ENCODE measurements around the gene LCLAT1.

The LCLAT1 gene

DNA sequence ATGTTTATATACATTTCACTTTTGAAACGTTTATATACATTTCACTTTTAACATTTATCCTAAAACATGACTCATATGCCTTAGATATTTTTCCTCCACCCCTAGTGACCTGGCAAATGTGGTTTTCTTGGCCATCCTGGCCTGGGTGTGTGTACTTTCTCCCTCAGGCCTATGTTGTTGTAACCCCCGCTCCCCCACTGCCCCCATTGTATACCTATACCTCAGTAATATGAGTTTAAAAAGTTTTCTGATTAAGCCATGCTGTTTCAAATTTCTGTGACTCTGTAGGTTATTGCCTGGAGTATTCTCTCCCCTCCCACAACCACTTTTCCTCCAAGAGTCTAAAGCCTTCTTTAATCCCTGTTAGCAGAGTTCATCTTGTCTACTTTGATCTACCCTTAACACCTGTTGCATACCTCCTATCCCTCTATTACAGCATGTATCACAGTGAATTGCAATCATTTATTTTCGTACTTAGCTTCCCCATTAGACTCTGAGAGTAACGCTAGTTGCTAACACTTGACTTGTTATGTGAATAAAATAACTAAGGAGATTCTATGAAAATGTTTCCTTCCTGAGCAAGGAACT, 67.9 kb downstream of the LCLAT1 start:
- Histone ChIP-seq H3K9ac (ENCODE audit: low read length) (no peak overlapping the region), H3K27me3 (ENCODE audit: control insufficient read depth, insufficient read depth, low read length) (no peaks in the 10 kb centered on the region), H3K9me3 (ENCODE audit: control insufficient read depth, low read length) (no peaks in the 10 kb centered on the region), H3K36me3 (ENCODE audit: control insufficient read depth, insufficient read depth, low read length) (no peaks in the 10 kb centered on the region), H3K4me1 (ENCODE audit: control insufficient read depth, insufficient read depth, low read length) (peaks cover 23% of the 10 kb centered on the region), H3K4me3 (ENCODE audit: low read length) (no peak overlapping the region)

- no peak overlapping the region for H3K9ac ChIP-seq (ENCODE audit: low read length)
- H3K4me3 ChIP-seq (ENCODE audit: low read length) = no peak overlapping the region
- no peaks in the 10 kb centered on the region for H3K36me3 ChIP-seq (ENCODE audit: control insufficient read depth, insufficient read depth, low read length)
- H3K9me3 ChIP-seq (ENCODE audit: control insufficient read depth, low read length) = no peaks in the 10 kb centered on the region
- peaks cover 23% of the 10 kb centered on the region for H3K4me1 ChIP-seq (ENCODE audit: control insufficient read depth, insufficient read depth, low read length)
- no peaks in the 10 kb centered on the region for H3K27me3 ChIP-seq (ENCODE audit: control insufficient read depth, insufficient read depth, low read length)
Measured at GRCh38 chr2:30516166-30516565, 69.1 kb downstream of the LCLAT1 start.

DNA sequence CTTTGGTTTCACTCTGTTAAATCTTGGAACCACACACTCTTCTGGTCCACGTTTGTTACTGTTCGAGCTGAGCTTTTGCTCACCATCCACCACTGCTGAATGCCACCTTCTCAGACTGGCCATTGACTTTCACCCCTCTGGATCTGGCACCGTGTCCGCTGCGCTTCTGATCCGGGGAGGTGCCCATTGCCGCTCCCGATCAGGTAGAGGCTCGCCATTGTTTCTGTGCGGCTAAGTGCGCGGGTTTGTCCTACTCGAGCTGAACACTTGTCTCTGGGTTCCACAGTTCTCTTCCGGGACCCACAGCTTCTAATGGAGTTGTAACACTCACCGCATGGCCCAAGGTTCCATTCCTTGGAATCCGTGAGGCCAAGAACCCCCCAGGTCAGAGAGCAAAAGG, 72.8 kb downstream of the LCLAT1 start:
- Histone ChIP-seq H3K36me3 (ENCODE audit: control insufficient read depth, insufficient read depth, low read length) (no peaks in the 10 kb centered on the region), H3K4me3 (ENCODE audit: low read length) (no peak overlapping the region), H3K4me1 (ENCODE audit: control insufficient read depth, insufficient read depth, low read length) (peaks cover 12% of the 10 kb centered on the region), H3K9me3 (ENCODE audit: control insufficient read depth, low read length) (no peaks in the 10 kb centered on the region), H3K27me3 (ENCODE audit: control insufficient read depth, insufficient read depth, low read length) (no peaks in the 10 kb centered on the region), H3K9ac (ENCODE audit: low read length) (no peak overlapping the region)

DNA sequence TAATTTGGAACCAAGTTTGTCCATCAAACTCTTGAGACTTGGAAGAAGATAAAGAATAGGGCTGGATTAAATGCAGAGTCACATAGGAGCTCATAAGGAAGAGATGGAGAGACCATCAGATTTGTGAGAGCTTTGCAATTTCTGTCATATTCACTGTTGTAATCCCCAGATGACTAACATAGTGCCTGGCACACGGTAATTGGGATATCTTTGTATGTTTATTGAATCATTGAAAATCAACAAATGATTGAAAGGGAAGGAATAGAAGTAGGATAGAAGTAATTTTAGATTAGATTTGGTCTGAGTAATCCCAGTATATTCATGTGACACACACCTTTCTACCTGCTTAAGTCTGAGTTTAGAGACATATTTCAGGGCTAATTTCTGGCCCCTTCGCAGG, 75.4 kb downstream of the LCLAT1 start:
- no peak overlapping the region for H3K4me3 ChIP-seq (ENCODE audit: low read length)
- H3K9ac ChIP-seq (ENCODE audit: low read length) = no peak overlapping the region
- H3K27me3 ChIP-seq (ENCODE audit: control insufficient read depth, insufficient read depth, low read length) = no peaks in the 10 kb centered on the region
- no peaks in the 10 kb centered on the region for H3K36me3 ChIP-seq (ENCODE audit: control insufficient read depth, insufficient read depth, low read length)
- H3K9me3 ChIP-seq (ENCODE audit: control insufficient read depth, low read length) = no peaks in the 10 kb centered on the region
- peaks cover 6% of the 10 kb centered on the region for H3K4me1 ChIP-seq (ENCODE audit: control insufficient read depth, insufficient read depth, low read length)

- Histone ChIP-seq H3K9ac (ENCODE audit: low read length) (no peak overlapping the region), H3K4me3 (ENCODE audit: low read length) (no peak overlapping the region), H3K4me1 (ENCODE audit: control insufficient read depth, insufficient read depth, low read length) (no peaks in the 10 kb centered on the region), H3K27me3 (ENCODE audit: control insufficient read depth, insufficient read depth, low read length) (no peaks in the 10 kb centered on the region), H3K9me3 (ENCODE audit: control insufficient read depth, low read length) (no peaks in the 10 kb centered on the region), H3K36me3 (ENCODE audit: control insufficient read depth, insufficient read depth, low read length) (no peaks in the 10 kb centered on the region)
Measured at GRCh38 chr2:30527411-30527810, 80.4 kb downstream of the LCLAT1 start.

GRCh38 chr2:30527859-30528258, 80.8 kb downstream of the LCLAT1 start:
- no peaks in the 10 kb centered on the region for H3K9me3 ChIP-seq (ENCODE audit: control insufficient read depth, low read length)
- no peaks in the 10 kb centered on the region for H3K4me1 ChIP-seq (ENCODE audit: control insufficient read depth, insufficient read depth, low read length)
- H3K36me3 ChIP-seq (ENCODE audit: control insufficient read depth, insufficient read depth, low read length) = no peaks in the 10 kb centered on the region
- no peak overlapping the region for H3K9ac ChIP-seq (ENCODE audit: low read length)
- no peak overlapping the region for H3K4me3 ChIP-seq (ENCODE audit: low read length)
- no peaks in the 10 kb centered on the region for H3K27me3 ChIP-seq (ENCODE audit: control insufficient read depth, insufficient read depth, low read length)

- H3K9me3 ChIP-seq (ENCODE audit: control insufficient read depth, low read length) = no peaks in the 10 kb centered on the region
- H3K4me1 ChIP-seq (ENCODE audit: control insufficient read depth, insufficient read depth, low read length) = no peaks in the 10 kb centered on the region
- H3K36me3 ChIP-seq (ENCODE audit: control insufficient read depth, insufficient read depth, low read length) = no peaks in the 10 kb centered on the region
- H3K9ac ChIP-seq (ENCODE audit: low read length) = no peak overlapping the region
- H3K27me3 ChIP-seq (ENCODE audit: control insufficient read depth, insufficient read depth, low read length) = no peaks in the 10 kb centered on the region
- H3K4me3 ChIP-seq (ENCODE audit: low read length) = no peak overlapping the region
Measured at GRCh38 chr2:30530346-30530745, 83.3 kb downstream of the LCLAT1 start.

DNA sequence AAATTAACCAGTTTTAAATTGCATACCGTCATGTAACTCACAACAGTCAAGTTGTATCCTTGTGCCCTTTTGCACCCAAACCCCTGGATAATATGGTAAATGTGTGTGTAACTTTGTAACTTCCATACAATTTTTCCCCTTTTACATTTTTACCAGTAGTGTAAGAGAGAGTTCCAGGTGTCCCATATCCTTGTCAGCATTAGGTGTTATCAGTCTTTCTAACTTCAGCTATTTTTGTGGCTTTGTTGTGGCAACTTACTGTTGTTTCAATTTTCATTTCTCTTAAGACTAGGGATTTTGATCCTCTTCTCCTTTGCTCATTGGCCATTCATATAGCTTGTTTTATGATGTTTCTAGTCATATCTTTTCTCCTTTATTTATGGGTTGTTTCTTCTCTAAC, 94.6 kb downstream of the LCLAT1 start:
- Histone ChIP-seq H3K36me3 (ENCODE audit: control insufficient read depth, insufficient read depth, low read length) (no peaks in the 10 kb centered on the region), H3K9ac (ENCODE audit: low read length) (no peak overlapping the region), H3K9me3 (ENCODE audit: control insufficient read depth, low read length) (no peaks in the 10 kb centered on the region), H3K27me3 (ENCODE audit: control insufficient read depth, insufficient read depth, low read length) (no peaks in the 10 kb centered on the region), H3K4me3 (ENCODE audit: low read length) (no peak overlapping the region), H3K4me1 (ENCODE audit: control insufficient read depth, insufficient read depth, low read length) (no peaks in the 10 kb centered on the region)

GRCh38 chr2:30545875-30546274, 98.8 kb downstream of the LCLAT1 start:
- Histone ChIP-seq H3K9ac (ENCODE audit: low read length) (no peak overlapping the region), H3K4me1 (ENCODE audit: control insufficient read depth, insufficient read depth, low read length) (no peaks in the 10 kb centered on the region), H3K4me3 (ENCODE audit: low read length) (no peak overlapping the region), H3K27me3 (ENCODE audit: control insufficient read depth, insufficient read depth, low read length) (no peaks in the 10 kb centered on the region), H3K36me3 (ENCODE audit: control insufficient read depth, insufficient read depth, low read length) (no peaks in the 10 kb centered on the region), H3K9me3 (ENCODE audit: control insufficient read depth, low read length) (no peaks in the 10 kb centered on the region)

DNA sequence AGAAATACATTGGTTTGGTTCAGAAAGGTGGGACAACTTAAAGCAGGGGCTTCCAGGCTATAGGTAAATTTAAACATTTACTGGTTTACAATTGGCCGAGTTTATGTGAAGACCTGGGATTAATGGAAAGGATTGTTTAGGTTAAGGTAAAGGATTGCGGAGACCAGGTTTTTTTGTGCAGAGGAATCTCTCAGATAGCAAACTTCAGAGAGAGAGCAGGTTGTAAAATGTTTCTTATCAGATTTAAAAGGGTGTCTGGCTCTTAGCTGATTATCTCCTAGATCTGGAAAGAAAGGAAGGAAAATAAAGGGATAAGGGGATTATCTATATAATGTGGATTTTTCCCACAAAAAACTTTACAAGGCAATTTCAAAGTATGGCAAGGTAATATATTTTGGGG, 101.3 kb downstream of the LCLAT1 start:
- Histone ChIP-seq H3K9ac (ENCODE audit: low read length) (no peak overlapping the region), H3K9me3 (ENCODE audit: control insufficient read depth, low read length) (no peaks in the 10 kb centered on the region), H3K36me3 (ENCODE audit: control insufficient read depth, insufficient read depth, low read length) (no peaks in the 10 kb centered on the region), H3K27me3 (ENCODE audit: control insufficient read depth, insufficient read depth, low read length) (no peaks in the 10 kb centered on the region), H3K4me3 (ENCODE audit: low read length) (no peak overlapping the region), H3K4me1 (ENCODE audit: control insufficient read depth, insufficient read depth, low read length) (no peaks in the 10 kb centered on the region)

DNA sequence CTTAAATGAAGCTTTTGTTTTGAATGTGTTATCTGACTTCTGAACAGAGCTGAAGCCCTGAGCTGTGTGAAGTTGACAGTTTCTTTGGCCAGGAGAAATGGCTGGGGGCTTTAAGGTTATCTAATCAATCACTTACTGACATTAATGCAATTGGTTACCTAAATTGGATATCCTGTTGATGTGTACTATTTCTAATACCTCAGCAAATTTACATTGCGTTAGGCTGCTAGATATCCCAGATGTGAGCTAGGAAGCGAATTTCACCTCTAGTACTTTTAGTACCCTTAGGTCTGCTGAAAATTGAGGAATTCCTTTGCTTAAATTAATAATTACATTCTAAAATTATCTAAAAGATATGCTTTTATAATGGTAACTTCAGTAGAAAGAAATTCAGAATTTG, 102.0 kb downstream of the LCLAT1 start:
- H3K4me1 ChIP-seq (ENCODE audit: control insufficient read depth, insufficient read depth, low read length) = no peaks in the 10 kb centered on the region
- H3K9me3 ChIP-seq (ENCODE audit: control insufficient read depth, low read length) = no peaks in the 10 kb centered on the region
- H3K9ac ChIP-seq (ENCODE audit: low read length) = no peak overlapping the region
- no peak overlapping the region for H3K4me3 ChIP-seq (ENCODE audit: low read length)
- H3K36me3 ChIP-seq (ENCODE audit: control insufficient read depth, insufficient read depth, low read length) = no peaks in the 10 kb centered on the region
- no peaks in the 10 kb centered on the region for H3K27me3 ChIP-seq (ENCODE audit: control insufficient read depth, insufficient read depth, low read length)

DNA sequence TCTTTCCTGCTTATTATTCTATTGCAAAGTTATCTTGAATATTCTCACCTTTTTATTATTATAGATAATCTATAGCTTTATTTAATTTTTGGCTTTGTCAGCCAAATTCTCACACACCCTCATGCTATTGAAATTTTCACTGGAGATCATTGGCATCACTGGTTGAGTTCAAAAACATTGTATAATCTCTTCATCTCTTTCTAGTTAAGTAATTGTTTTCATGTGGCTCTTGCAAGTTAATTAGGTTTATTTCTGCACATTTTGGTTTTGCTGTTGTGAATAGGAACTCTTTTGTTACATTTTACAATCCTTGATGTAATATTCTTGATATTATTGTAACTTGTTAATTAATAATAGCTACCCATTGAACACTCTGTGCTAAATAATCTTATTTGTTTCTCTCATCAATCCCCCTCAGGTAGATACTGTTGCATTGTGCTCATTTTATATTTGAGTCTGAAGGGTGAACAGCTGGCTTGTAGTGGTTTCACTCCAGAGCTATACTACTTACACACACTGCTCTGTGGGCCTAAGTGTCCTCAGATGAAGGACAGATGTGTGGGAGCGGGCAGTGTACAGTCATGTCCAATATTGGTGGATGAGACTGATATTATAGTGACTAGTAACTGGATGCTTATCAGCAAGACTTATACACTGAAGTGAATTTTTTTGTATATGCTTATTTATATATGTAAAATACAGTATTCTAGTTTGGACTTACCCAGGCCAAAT, 112.7 kb downstream of the LCLAT1 start:
- Histone ChIP-seq H3K4me1 (ENCODE audit: control insufficient read depth, insufficient read depth, low read length) (no peaks in the 10 kb centered on the region), H3K9ac (ENCODE audit: low read length) (no peak overlapping the region), H3K9me3 (ENCODE audit: control insufficient read depth, low read length) (no peaks in the 10 kb centered on the region), H3K4me3 (ENCODE audit: low read length) (no peak overlapping the region), H3K36me3 (ENCODE audit: control insufficient read depth, insufficient read depth, low read length) (no peaks in the 10 kb centered on the region), H3K27me3 (ENCODE audit: control insufficient read depth, insufficient read depth, low read length) (no peaks in the 10 kb centered on the region)
